ENCODE measurements around the gene GOSR1.

GRCh38 chr17:30514895-30515596 lies 37.8 kb downstream of the GOSR1 start:
- TF ChIP-seq ZC3H10 (CRISPR knock-in tag; IDR thresholded peaks at IDR 0.05) = no peak
- TF ChIP-seq, protein P1, sequence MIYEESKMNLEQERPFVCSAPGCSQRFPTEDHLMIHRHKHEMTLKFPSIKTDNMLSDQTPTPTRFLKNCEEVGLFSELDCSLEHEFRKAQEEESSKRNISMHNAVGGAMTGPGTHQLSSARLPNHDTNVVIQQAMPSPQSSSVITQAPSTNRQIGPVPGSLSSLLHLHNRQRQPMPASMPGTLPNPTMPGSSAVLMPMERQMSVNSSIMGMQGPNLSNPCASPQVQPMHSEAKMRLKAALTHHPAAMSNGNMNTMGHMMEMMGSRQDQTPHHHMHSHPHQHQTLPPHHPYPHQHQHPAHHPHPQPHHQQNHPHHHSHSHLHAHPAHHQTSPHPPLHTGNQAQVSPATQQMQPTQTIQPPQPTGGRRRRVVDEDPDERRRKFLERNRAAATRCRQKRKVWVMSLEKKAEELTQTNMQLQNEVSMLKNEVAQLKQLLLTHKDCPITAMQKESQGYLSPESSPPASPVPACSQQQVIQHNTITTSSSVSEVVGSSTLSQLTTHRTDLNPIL (CRISPR knock-in tag; IDR thresholded peaks at IDR 0.05; ENCODE audit: low read depth) = no peak
- no peak for TF ChIP-seq RARB (CRISPR knock-in tag; IDR thresholded peaks at IDR 0.05)
- TF ChIP-seq ZNF70 (CRISPR knock-in tag; IDR thresholded peaks at IDR 0.05) = no peak
- no peak for TF ChIP-seq ARNTL (CRISPR knock-in tag; IDR thresholded peaks at IDR 0.05; ENCODE audit: borderline replicate concordance, low read depth)
- no peak for TF ChIP-seq ZNF565 (CRISPR knock-in tag; conservative IDR thresholded peaks at IDR 0.05; ENCODE audit: low read depth)
- TF ChIP-seq OSR1 (CRISPR knock-in tag; IDR thresholded peaks at IDR 0.05) = no peak
- no peak for TF ChIP-seq ZFP3 (CRISPR knock-in tag; IDR thresholded peaks at IDR 0.05)
- TF ChIP-seq, protein P2, sequence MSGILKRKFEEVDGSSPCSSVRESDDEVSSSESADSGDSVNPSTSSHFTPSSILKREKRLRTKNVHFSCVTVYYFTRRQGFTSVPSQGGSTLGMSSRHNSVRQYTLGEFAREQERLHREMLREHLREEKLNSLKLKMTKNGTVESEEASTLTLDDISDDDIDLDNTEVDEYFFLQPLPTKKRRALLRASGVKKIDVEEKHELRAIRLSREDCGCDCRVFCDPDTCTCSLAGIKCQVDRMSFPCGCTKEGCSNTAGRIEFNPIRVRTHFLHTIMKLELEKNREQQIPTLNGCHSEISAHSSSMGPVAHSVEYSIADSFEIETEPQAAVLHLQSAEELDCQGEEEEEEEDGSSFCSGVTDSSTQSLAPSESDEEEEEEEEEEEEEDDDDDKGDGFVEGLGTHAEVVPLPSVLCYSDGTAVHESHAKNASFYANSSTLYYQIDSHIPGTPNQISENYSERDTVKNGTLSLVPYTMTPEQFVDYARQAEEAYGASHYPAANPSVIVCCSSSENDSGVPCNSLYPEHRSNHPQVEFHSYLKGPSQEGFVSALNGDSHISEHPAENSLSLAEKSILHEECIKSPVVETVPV (CRISPR knock-in tag; IDR thresholded peaks at IDR 0.05) = no peak
- TF ChIP-seq, protein P3, sequence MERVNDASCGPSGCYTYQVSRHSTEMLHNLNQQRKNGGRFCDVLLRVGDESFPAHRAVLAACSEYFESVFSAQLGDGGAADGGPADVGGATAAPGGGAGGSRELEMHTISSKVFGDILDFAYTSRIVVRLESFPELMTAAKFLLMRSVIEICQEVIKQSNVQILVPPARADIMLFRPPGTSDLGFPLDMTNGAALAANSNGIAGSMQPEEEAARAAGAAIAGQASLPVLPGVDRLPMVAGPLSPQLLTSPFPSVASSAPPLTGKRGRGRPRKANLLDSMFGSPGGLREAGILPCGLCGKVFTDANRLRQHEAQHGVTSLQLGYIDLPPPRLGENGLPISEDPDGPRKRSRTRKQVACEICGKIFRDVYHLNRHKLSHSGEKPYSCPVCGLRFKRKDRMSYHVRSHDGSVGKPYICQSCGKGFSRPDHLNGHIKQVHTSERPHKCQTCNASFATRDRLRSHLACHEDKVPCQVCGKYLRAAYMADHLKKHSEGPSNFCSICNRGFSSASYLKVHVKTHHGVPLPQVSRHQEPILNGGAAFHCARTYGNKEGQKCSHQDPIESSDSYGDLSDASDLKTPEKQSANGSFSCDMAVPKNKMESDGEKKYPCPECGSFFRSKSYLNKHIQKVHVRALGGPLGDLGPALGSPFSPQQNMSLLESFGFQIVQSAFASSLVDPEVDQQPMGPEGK (CRISPR knock-in tag; IDR thresholded peaks at IDR 0.05; ENCODE audit: borderline replicate concordance) = no peak
- no peak for TF ChIP-seq TOX (CRISPR knock-in tag; IDR thresholded peaks at IDR 0.05; ENCODE audit: borderline replicate concordance)
- no peak for TF ChIP-seq ESRRG (CRISPR knock-in tag; IDR thresholded peaks at IDR 0.05)

Data from SK-N-SH treated with all-trans-retinoic acid at 6 μM for 48 hours (cell line).